Measurements from ENCODE around the gene KLHL25.

The KLHL25 gene

DNA sequence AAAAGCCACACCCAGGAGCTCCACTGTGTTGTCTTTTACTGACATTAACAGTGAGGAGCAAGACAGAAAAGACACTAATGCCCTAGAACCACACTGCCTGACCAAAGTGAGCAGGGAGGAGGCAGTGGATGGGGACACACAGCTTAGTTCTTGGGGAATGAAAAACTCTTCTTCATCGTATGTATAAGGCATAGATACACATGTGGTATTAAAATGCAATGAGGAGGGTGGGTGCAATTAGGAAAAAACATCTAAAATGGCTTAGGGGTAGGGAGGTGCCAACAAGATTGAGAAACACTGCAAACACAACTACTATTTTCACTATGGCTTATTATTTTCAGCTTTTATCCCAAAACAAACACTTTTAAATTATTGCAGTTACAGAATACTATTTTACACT is 15.5 kb downstream of the KLHL25 start:
- Histone ChIP-seq H4K8ac (ENCODE audit: low read depth, low read length) (no peak overlapping the region), H3K4me2 (ENCODE audit: low read length) (no peak overlapping the region), H3K79me2 (ENCODE audit: control insufficient read depth, insufficient read depth, low read length, poor library complexity) (no peaks in the 10 kb centered on the region), H3K4ac (ENCODE audit: low read depth, low read length) (no peak overlapping the region), H3K9me3 (ENCODE audit: insufficient read depth, low read depth, low read length) (peaks cover 2% of the 10 kb centered on the region), H2BK120ac (ENCODE audit: insufficient read depth, low read length, poor library complexity) (no peak overlapping the region), H2BK12ac (ENCODE audit: low read length) (no peak overlapping the region), H3K27ac (ENCODE audit: low read depth, low read length) (no peak overlapping the region), H3K79me1 (ENCODE audit: low read length) (no peaks in the 10 kb centered on the region), H3K36me3 (ENCODE audit: control insufficient read depth in 1 of 2, insufficient read depth in 2 of 2, low read length in 2 of 2) (peaks cover 0 to 2% of the 10 kb centered on the region in 2 experiments), H3K14ac (ENCODE audit: low read length) (no peak overlapping the region), H2AFZ (ENCODE audit: insufficient read depth, low read length, poor library complexity) (no peak overlapping the region), H4K91ac (ENCODE audit: low read depth, low read length) (no peak overlapping the region), H3K27me3 (ENCODE audit: insufficient read depth, low read length) (no peaks in the 10 kb centered on the region), H4K12ac (ENCODE audit: low read depth, low read length) (no peak overlapping the region), H2AK5ac (ENCODE audit: low read length) (no peak overlapping the region), H3K4me1 (ENCODE audit: control insufficient read depth in 1 of 2, insufficient read depth in 2 of 2, low read length in 2 of 2) (peaks cover 2 to 3% of the 10 kb centered on the region in 2 experiments), H3K18ac (ENCODE audit: low read length) (no peak overlapping the region), H2BK5ac (ENCODE audit: low read depth, low read length, poor library complexity) (no peak overlapping the region), H3K4me3 (ENCODE audit: low read depth, low read length) (no peak overlapping the region), H3K9ac (ENCODE audit: low read length) (no peak overlapping the region), H3K23ac (ENCODE audit: low read length) (no peak overlapping the region)
- WGBS (ENCODE audit: extremely low coverage, insufficient coverage, insufficient read length): no CpG with 5 or more reads among the region's 1 CpG
- no peak for DNase-seq

DNA sequence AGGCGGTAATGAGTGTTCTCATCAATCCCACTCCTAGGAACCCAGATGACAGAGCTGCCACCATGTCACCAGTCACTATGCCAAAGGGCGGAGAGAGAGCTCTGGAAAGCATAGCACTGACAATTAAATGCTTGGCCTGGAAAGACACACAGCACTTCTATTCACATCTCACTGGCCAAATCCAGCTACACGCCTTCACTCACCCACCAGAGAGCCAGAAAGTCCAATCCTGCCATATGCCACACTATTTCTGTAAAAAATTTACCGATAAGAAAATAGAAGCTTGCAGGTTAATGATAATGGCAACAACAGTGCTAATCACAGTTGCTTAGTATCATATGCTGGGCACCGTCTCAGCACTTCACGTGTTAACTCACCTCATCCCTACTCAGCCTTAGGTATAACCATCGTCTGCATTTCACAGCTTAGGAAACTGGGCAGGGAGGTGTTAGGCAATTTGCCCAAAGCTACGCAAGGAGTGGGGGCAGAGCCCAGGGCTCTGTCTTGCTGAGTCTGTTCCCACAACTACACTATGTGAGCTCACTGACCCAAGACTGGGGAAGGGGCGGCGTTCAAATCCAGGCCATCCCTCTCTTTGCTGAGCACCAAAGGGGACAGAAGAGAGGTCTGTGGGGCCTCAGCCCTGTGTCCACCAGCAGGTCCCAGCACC is 16.5 kb downstream of the KLHL25 start:
- Histone ChIP-seq H3K14ac (ENCODE audit: low read length) (no peak overlapping the region), H3K27ac (ENCODE audit: low read depth, low read length) (no peak overlapping the region), H4K8ac (ENCODE audit: low read depth, low read length) (no peak overlapping the region), H2AFZ (ENCODE audit: insufficient read depth, low read length, poor library complexity) (no peak overlapping the region), H2AK5ac (ENCODE audit: low read length) (no peak overlapping the region), H2BK5ac (ENCODE audit: low read depth, low read length, poor library complexity) (no peak overlapping the region), H3K18ac (ENCODE audit: low read length) (peak overlapping the region; percentile 21), H3K36me3 (ENCODE audit: control insufficient read depth in 1 of 2, insufficient read depth in 2 of 2, low read length in 2 of 2) (peaks cover 0 to 2% of the 10 kb centered on the region in 2 experiments), H2BK120ac (ENCODE audit: insufficient read depth, low read length, poor library complexity) (no peak overlapping the region), H3K9me3 (ENCODE audit: insufficient read depth, low read depth, low read length) (peaks cover 2% of the 10 kb centered on the region), H3K27me3 (ENCODE audit: insufficient read depth, low read length) (no peaks in the 10 kb centered on the region), H3K4me2 (ENCODE audit: low read length) (no peak overlapping the region), H3K79me1 (ENCODE audit: low read length) (no peaks in the 10 kb centered on the region), H2BK12ac (ENCODE audit: low read length) (no peak overlapping the region), H3K4ac (ENCODE audit: low read depth, low read length) (no peak overlapping the region), H3K4me1 (ENCODE audit: control insufficient read depth in 1 of 2, insufficient read depth in 2 of 2, low read length in 2 of 2) (peaks cover 2 to 3% of the 10 kb centered on the region in 2 experiments), H3K79me2 (ENCODE audit: control insufficient read depth, insufficient read depth, low read length, poor library complexity) (peaks cover 2% of the 10 kb centered on the region), H3K9ac (ENCODE audit: low read length) (no peak overlapping the region), H4K91ac (ENCODE audit: low read depth, low read length) (no peak overlapping the region), H3K4me3 (ENCODE audit: low read depth, low read length) (no peak overlapping the region), H3K23ac (ENCODE audit: low read length) (no peak overlapping the region), H4K12ac (ENCODE audit: low read depth, low read length) (no peak overlapping the region)
- DNase-seq: no peak
- no CpG with 5 or more reads among the region's 10 CpGs for WGBS (ENCODE audit: extremely low coverage, insufficient coverage, insufficient read length)

DNA sequence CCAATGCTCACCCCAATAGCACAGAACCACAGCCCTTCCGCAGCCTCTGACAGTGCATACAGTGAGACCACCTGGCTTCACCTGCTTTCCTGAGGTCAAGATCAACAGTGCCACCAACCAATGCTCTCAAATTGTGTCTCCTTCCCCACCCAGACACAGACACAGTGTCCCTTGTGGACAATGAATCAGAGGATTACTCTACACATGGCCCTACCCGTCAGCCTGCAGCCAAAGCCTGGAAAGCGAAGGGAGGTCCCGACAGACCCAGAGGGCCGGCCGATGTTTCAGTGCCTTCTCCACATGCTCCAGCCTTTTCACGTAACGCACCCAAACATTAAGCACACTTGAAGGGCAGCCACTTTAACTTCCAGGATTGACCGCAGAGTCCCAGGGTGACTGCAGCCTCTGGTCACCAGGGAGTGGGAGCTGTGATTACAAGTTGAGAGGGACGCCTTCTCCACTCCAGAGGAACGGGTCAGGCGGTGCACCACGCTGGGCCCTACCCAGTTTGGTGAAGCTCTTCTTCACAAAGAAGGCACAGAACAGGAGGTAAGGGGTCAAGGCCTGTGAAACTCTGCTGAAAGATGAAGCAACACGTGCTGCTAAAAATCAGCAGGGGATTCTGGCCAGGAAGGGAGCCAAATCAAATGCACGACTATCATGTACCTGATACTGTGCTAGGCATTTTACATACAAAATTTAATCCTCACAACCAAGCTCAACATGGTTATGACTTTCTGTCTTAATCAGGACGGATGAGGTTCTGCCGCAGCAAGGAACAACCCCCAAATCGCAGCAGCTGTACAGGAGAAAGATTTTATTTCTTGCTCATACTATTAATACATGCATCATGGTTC is 17.2 kb downstream of the KLHL25 start:
- H4K91ac ChIP-seq (ENCODE audit: low read depth, low read length): no peak overlapping the region
- H3K9ac ChIP-seq (ENCODE audit: low read length): no peak overlapping the region
- H3K18ac ChIP-seq (ENCODE audit: low read length): no peak overlapping the region
- H2BK120ac ChIP-seq (ENCODE audit: insufficient read depth, low read length, poor library complexity): no peak overlapping the region
- no peaks in the 10 kb centered on the region for H3K79me1 ChIP-seq (ENCODE audit: low read length)
- H3K79me2 ChIP-seq (ENCODE audit: control insufficient read depth, insufficient read depth, low read length, poor library complexity): peaks cover 3% of the 10 kb centered on the region
- no peak overlapping the region for H2BK5ac ChIP-seq (ENCODE audit: low read depth, low read length, poor library complexity)
- no peak overlapping the region for H2AK5ac ChIP-seq (ENCODE audit: low read length)
- H2BK12ac ChIP-seq (ENCODE audit: low read length): no peak overlapping the region
- no peak overlapping the region for H2AFZ ChIP-seq (ENCODE audit: insufficient read depth, low read length, poor library complexity)
- WGBS (ENCODE audit: extremely low coverage, insufficient coverage, insufficient read length): no CpG with 5 or more reads among the region's 18 CpGs
- no peak overlapping the region for H3K23ac ChIP-seq (ENCODE audit: low read length)
- H3K9me3 ChIP-seq (ENCODE audit: insufficient read depth, low read depth, low read length): peaks cover 2% of the 10 kb centered on the region
- H3K14ac ChIP-seq (ENCODE audit: low read length): no peak overlapping the region
- no peak overlapping the region for H3K4me3 ChIP-seq (ENCODE audit: low read depth, low read length)
- H4K8ac ChIP-seq (ENCODE audit: low read depth, low read length): no peak overlapping the region
- no peak overlapping the region for H3K27ac ChIP-seq (ENCODE audit: low read depth, low read length)
- H3K4ac ChIP-seq (ENCODE audit: low read depth, low read length): no peak overlapping the region
- no peak overlapping the region for H3K4me2 ChIP-seq (ENCODE audit: low read length)
- peaks cover 0 to under 1% of the 10 kb centered on the region in 2 experiments for H3K36me3 ChIP-seq (ENCODE audit: control insufficient read depth in 1 of 2, insufficient read depth in 2 of 2, low read length in 2 of 2)
- DNase-seq: no peak
- H3K4me1 ChIP-seq (ENCODE audit: control insufficient read depth in 1 of 2, insufficient read depth in 2 of 2, low read length in 2 of 2): peaks cover 2 to 3% of the 10 kb centered on the region in 2 experiments
- H4K12ac ChIP-seq (ENCODE audit: low read depth, low read length): no peak overlapping the region
- no peaks in the 10 kb centered on the region for H3K27me3 ChIP-seq (ENCODE audit: insufficient read depth, low read length)

DNA sequence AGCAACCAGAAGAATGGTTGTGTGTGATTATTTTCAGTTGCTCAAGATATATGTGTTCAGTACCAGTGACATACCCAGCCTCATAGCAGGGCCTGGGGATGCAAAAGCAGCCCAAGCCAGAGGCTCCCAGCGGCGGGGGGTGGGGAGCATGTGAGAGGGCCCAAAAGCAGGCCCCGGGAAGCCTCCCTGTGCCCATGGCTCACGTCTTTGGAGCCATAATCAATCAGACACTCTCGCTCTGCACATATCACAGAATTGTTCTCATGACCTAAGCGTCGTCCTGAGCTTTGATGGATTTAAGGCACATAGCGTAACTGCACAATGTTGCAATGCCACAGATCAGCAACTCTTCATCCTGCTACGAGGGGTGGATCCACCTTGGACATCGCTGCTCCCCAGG is 20.8 kb downstream of the KLHL25 start:
- no peak overlapping the region for H3K27ac ChIP-seq (ENCODE audit: low read depth, low read length)
- no peak overlapping the region for H2BK5ac ChIP-seq (ENCODE audit: low read depth, low read length, poor library complexity)
- H3K23ac ChIP-seq (ENCODE audit: low read length): no peak overlapping the region
- no CpG with 5 or more reads among the region's 10 CpGs for WGBS (ENCODE audit: extremely low coverage, insufficient coverage, insufficient read length)
- no peak overlapping the region for H4K91ac ChIP-seq (ENCODE audit: low read depth, low read length)
- H3K79me2 ChIP-seq (ENCODE audit: control insufficient read depth, insufficient read depth, low read length, poor library complexity): peaks cover 6% of the 10 kb centered on the region
- H3K9ac ChIP-seq (ENCODE audit: low read length): no peak overlapping the region
- peaks cover 6% of the 10 kb centered on the region in 2 experiments for H3K36me3 ChIP-seq (ENCODE audit: control insufficient read depth in 1 of 2, insufficient read depth in 2 of 2, low read length in 2 of 2)
- H3K27me3 ChIP-seq (ENCODE audit: insufficient read depth, low read length): no peaks in the 10 kb centered on the region
- no peak overlapping the region for H3K4me2 ChIP-seq (ENCODE audit: low read length)
- no peak overlapping the region for H2AFZ ChIP-seq (ENCODE audit: insufficient read depth, low read length, poor library complexity)
- no peak overlapping the region for H3K4ac ChIP-seq (ENCODE audit: low read depth, low read length)
- no peak for DNase-seq
- no peak overlapping the region for H3K4me3 ChIP-seq (ENCODE audit: low read depth, low read length)
- no peak overlapping the region for H3K18ac ChIP-seq (ENCODE audit: low read length)
- no peak overlapping the region for H2BK120ac ChIP-seq (ENCODE audit: insufficient read depth, low read length, poor library complexity)
- peaks cover 4 to 10% of the 10 kb centered on the region in 2 experiments for H3K4me1 ChIP-seq (ENCODE audit: control insufficient read depth in 1 of 2, insufficient read depth in 2 of 2, low read length in 2 of 2)
- H3K14ac ChIP-seq (ENCODE audit: low read length): no peak overlapping the region
- peaks cover 2% of the 10 kb centered on the region for H3K9me3 ChIP-seq (ENCODE audit: insufficient read depth, low read depth, low read length)
- H4K12ac ChIP-seq (ENCODE audit: low read depth, low read length): no peak overlapping the region
- H2BK12ac ChIP-seq (ENCODE audit: low read length): no peak overlapping the region
- no peak overlapping the region for H4K8ac ChIP-seq (ENCODE audit: low read depth, low read length)
- no peak overlapping the region for H2AK5ac ChIP-seq (ENCODE audit: low read length)
- H3K79me1 ChIP-seq (ENCODE audit: low read length): no peaks in the 10 kb centered on the region
